ENCODE measurements around the gene ELOVL5. TPM values are rescaled to one million over a fixed set of nuclear protein-coding genes. Genes with fewer than 3 reads are reported as not detected.

ELOVL5 gene
- total RNA-seq, 1 donor from 2014 or later, result 52.8 TPM

DNA sequence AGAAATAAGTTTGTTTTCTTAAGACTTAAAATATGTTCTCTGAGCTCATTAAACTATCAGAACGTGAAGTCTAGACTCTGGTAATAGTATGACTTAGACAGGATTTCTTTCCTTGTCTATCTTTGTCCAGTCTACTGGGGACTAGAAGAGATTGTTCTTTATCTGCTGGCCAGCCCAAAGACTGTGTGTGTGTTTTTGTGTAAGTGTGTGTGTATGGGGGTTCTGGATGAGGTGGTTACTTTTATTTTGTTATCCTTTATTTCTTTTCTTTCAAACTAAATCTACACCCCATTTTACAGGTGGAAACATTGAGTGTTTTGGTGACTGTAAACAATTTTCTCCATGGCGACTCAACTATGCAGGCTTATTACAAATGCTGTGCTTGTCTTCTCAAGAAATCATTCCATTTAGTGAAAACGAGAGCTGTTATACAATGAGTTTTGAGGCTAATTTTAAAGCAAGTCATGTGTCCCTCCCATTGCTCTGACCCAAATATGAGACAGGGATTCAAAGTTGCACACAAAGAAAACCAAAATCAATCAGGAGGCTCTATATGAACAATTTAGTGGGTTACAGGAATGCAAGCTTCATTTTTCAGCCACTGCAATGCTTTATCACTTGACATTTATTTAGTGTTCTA lies 97.6 kb downstream of the ELOVL5 start:
- Mint-ChIP-seq H3K4me3 (ENCODE audit: unreplicated experiment) (no peak overlapping the region), H3K36me3 (ENCODE audit: low read depth, unreplicated experiment) (no peaks in the 10 kb centered on the region), H3K4me1 (ENCODE audit: low read depth, unreplicated experiment) (no peaks in the 10 kb centered on the region), H3K9me3 (ENCODE audit: unreplicated experiment) (peaks cover 2% of the 10 kb centered on the region), H3K27me3 (ENCODE audit: low read depth, unreplicated experiment) (peaks cover 2% of the 10 kb centered on the region), H3K27ac (ENCODE audit: unreplicated experiment) (no peak overlapping the region)
- no peaks in the 10 kb centered on the region for H3K36me3 ChIP-seq (ENCODE audit: insufficient read depth, low read length)
- no peaks in the 10 kb centered on the region for H3K9me3 ChIP-seq (ENCODE audit: insufficient read depth, low read depth, low read length)
- no peak overlapping the region for H3K4me3 ChIP-seq (ENCODE audit: insufficient read depth, low read depth, low read length)
- TF ChIP-seq EZH2 (IDR thresholded peaks at IDR 0.05; ENCODE audit: insufficient read depth, low read length), result no peak
- TF ChIP-seq, protein P1, sequence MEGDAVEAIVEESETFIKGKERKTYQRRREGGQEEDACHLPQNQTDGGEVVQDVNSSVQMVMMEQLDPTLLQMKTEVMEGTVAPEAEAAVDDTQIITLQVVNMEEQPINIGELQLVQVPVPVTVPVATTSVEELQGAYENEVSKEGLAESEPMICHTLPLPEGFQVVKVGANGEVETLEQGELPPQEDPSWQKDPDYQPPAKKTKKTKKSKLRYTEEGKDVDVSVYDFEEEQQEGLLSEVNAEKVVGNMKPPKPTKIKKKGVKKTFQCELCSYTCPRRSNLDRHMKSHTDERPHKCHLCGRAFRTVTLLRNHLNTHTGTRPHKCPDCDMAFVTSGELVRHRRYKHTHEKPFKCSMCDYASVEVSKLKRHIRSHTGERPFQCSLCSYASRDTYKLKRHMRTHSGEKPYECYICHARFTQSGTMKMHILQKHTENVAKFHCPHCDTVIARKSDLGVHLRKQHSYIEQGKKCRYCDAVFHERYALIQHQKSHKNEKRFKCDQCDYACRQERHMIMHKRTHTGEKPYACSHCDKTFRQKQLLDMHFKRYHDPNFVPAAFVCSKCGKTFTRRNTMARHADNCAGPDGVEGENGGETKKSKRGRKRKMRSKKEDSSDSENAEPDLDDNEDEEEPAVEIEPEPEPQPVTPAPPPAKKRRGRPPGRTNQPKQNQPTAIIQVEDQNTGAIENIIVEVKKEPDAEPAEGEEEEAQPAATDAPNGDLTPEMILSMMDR (IDR thresholded peaks at IDR 0.05; ENCODE audit: insufficient read depth, low read depth, low read length), result no peak
- no peaks in the 10 kb centered on the region for H3K27me3 ChIP-seq (ENCODE audit: insufficient read depth, low read length)
- FAIRE-seq (no peak), DNase-seq (ENCODE audit: low read depth) (peak; percentile 16)
- H4K20me1 ChIP-seq (ENCODE audit: insufficient read depth, low read length), result no peaks in the 10 kb centered on the region
- no peak overlapping the region for H3K27ac ChIP-seq (ENCODE audit: low read depth, low read length)
- peaks cover 9% of the 10 kb centered on the region for H3K4me1 ChIP-seq (ENCODE audit: insufficient read depth, low read length)
- no peaks in the 10 kb centered on the region for H3K79me2 ChIP-seq (ENCODE audit: insufficient read depth, low read length)
- H3K4me2 ChIP-seq (ENCODE audit: low read length), result no peak overlapping the region
- no peak overlapping the region for H2AFZ ChIP-seq (ENCODE audit: low read depth, low read length)
- no peak overlapping the region for H3K9ac ChIP-seq (ENCODE audit: low read length)

DNA sequence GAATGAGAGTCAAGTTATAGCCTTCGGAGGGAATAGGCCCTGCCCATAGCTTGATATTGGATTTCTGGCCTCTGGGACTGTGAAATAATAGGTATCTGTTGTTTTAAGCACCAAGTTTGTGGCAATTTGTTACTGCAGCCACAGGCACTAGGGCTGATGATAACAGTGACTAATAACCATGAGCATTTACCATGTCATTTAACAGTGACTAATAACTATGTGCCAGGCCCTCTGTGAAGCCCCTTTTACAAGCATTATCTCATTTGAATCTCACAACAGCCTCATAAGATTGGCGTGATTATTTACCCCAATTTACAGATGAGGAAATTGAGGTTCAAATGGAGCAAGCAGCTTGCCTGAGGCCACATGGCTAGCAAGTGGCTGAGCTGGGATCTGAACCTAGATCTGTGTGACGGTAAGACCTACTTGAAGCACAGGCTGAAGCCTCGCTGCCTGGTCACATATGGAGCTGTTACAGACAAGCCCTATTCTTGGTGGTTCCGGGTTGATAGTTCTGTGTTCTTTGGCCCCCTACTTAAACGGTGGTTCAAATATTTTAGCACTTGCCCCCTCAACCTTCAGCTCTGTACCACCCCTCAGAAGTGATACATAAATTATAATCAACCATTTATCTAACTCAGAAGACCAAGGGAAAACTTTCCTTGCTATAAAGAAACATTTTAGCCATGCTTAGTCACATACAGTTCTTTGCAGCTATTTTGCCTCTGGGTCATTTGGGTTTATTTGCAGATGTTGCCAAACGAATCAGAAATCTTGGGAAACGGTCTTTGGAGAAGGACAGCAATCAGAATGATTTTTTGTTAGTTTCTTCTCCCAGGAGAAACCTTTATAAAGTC lies 98.3 kb downstream of the ELOVL5 start:
- DNase-seq (ENCODE audit: low read depth) (peak; percentile 44), FAIRE-seq (no peak)
- H3K4me1 ChIP-seq (ENCODE audit: insufficient read depth, low read length), result peaks cover 9% of the 10 kb centered on the region
- H3K79me2 ChIP-seq (ENCODE audit: insufficient read depth, low read length), result no peaks in the 10 kb centered on the region
- H3K4me3 Mint-ChIP-seq (ENCODE audit: unreplicated experiment), result no peak overlapping the region
- H3K27me3 Mint-ChIP-seq (ENCODE audit: low read depth, unreplicated experiment), result peaks cover 2% of the 10 kb centered on the region
- no peaks in the 10 kb centered on the region for H3K27me3 ChIP-seq (ENCODE audit: insufficient read depth, low read length)
- H3K4me1 Mint-ChIP-seq (ENCODE audit: low read depth, unreplicated experiment), result no peaks in the 10 kb centered on the region
- no peak overlapping the region for H2AFZ ChIP-seq (ENCODE audit: low read depth, low read length)
- peaks cover 2% of the 10 kb centered on the region for H3K9me3 Mint-ChIP-seq (ENCODE audit: unreplicated experiment)
- H4K20me1 ChIP-seq (ENCODE audit: insufficient read depth, low read length), result no peaks in the 10 kb centered on the region
- H3K36me3 ChIP-seq (ENCODE audit: insufficient read depth, low read length), result no peaks in the 10 kb centered on the region
- H3K36me3 Mint-ChIP-seq (ENCODE audit: low read depth, unreplicated experiment), result no peaks in the 10 kb centered on the region
- no peak overlapping the region for H3K27ac Mint-ChIP-seq (ENCODE audit: unreplicated experiment)
- TF ChIP-seq, protein P1 (IDR thresholded peaks at IDR 0.05; ENCODE audit: insufficient read depth, low read depth, low read length), result no peak
- no peak for TF ChIP-seq EZH2 (IDR thresholded peaks at IDR 0.05; ENCODE audit: insufficient read depth, low read length)
- no peak overlapping the region for H3K4me3 ChIP-seq (ENCODE audit: insufficient read depth, low read depth, low read length)
- no peak overlapping the region for H3K9ac ChIP-seq (ENCODE audit: low read length)
- H3K27ac ChIP-seq (ENCODE audit: low read depth, low read length), result peak overlapping the region; percentile 41
- H3K9me3 ChIP-seq (ENCODE audit: insufficient read depth, low read depth, low read length), result no peaks in the 10 kb centered on the region
- no peak overlapping the region for H3K4me2 ChIP-seq (ENCODE audit: low read length)

Data from astrocyte (in vitro differentiated cells and primary cell).